SK-N-SH treated with all-trans-retinoic acid at 6 μM for 48 hours (cell line): ENCODE data around the gene CYLD.

Experiments used
- ATAC-seq: fragments of 200-7000 bp; cut with Tn5 transposase; 3 replicates; pipeline ENCODE4 v1.9.1; 2020; ENCODE audit warnings: mild to moderate bottlenecking, moderate library complexity
- ARNTL ChIP-seq: fragments of 450-650 bp; formaldehyde crosslinking; IDR thresholded peaks from 2 replicates; pipeline ENCODE4 v1.5.0; 2020; ENCODE audit warnings: low read depth, mild to moderate bottlenecking, moderate library complexity, borderline replicate concordance
- BACH2 ChIP-seq: fragments of 250-450 bp; sonication (Bioruptor Pico); IDR thresholded peaks from 2 replicates; pipeline ENCODE4 v1.9.0; 2021; ENCODE audit warnings: mild to moderate bottlenecking, borderline replicate concordance
- CSDC2 ChIP-seq: fragments of 250-450 bp; sonication (Bioruptor Pico); IDR thresholded peaks from 2 replicates; pipeline ENCODE4 v1.5.0; 2020; ENCODE audit warnings: mild to moderate bottlenecking, moderate library complexity
- ESRRG ChIP-seq: fragments of 250-450 bp; sonication (Bioruptor Pico); IDR thresholded peaks from 2 replicates; pipeline ENCODE4 v1.6.1; 2021; ENCODE audit warnings: mild to moderate bottlenecking
- GLIS3 ChIP-seq: fragments of 250-450 bp; sonication (Bioruptor Pico); IDR thresholded peaks from 2 replicates; pipeline ENCODE4 v1.5.0; 2020; ENCODE audit warnings: mild to moderate bottlenecking, moderate library complexity
- ISL1 ChIP-seq: fragments of 250-450 bp; sonication (Bioruptor Pico); IDR thresholded peaks from 2 replicates; pipeline ENCODE4 v2.1.2; 2022; ENCODE audit warnings: mild to moderate bottlenecking, moderate library complexity
- PPARA ChIP-seq: fragments of 250-450 bp; sonication (Bioruptor Pico); IDR thresholded peaks from 2 replicates; pipeline ENCODE4 v1.5.0; 2020; ENCODE audit warnings: mild to moderate bottlenecking, borderline replicate concordance
- SNAI2 ChIP-seq: fragments of 250-450 bp; sonication (Bioruptor Pico); IDR thresholded peaks from 2 replicates; pipeline ENCODE4 v1.5.0; 2020; ENCODE audit warnings: mild to moderate bottlenecking, moderate library complexity
- ZC3H10 ChIP-seq: fragments of 250-450 bp; sonication (Bioruptor Pico); IDR thresholded peaks from 2 replicates; pipeline ENCODE4 v1.5.1; 2021; ENCODE audit warnings: mild to moderate bottlenecking, moderate library complexity
- ZFP3 ChIP-seq: fragments of 250-450 bp; sonication (Bioruptor Pico); IDR thresholded peaks from 2 replicates; pipeline ENCODE4 v1.5.0; 2020; ENCODE audit warnings: mild to moderate bottlenecking, moderate library complexity
- ZFP30 ChIP-seq: fragments of 450-650 bp; formaldehyde crosslinking; IDR thresholded peaks from 2 replicates; pipeline ENCODE4 v1.5.0; 2022; ENCODE audit warnings: mild to moderate bottlenecking, moderate library complexity
- ZNF70 ChIP-seq: fragments of 450-650 bp; formaldehyde crosslinking; IDR thresholded peaks from 2 replicates; pipeline ENCODE4 v1.5.0; 2020; ENCODE audit warnings: mild to moderate bottlenecking, moderate library complexity
- TF ChIP-seq, protein P1 (sequence below): fragments of 250-450 bp; sonication (Bioruptor Pico); IDR thresholded peaks from 2 replicates; pipeline ENCODE4 v1.5.0; 2020; ENCODE audit warnings: mild to moderate bottlenecking, moderate library complexity
- TF ChIP-seq, protein P2 (sequence below): fragments of 250-450 bp; sonication (Bioruptor Pico); IDR thresholded peaks from 2 replicates; pipeline ENCODE4 v1.5.1; 2020; ENCODE audit warnings: low read depth, mild to moderate bottlenecking, moderate library complexity
- TF ChIP-seq, protein P3 (sequence below): fragments of 250-450 bp; sonication (Bioruptor Pico); IDR thresholded peaks from 2 replicates; pipeline ENCODE4 v1.8.0; 2020; ENCODE audit warnings: mild to moderate bottlenecking, moderate library complexity, borderline replicate concordance
- TF ChIP-seq, protein P4 (sequence below): fragments of 250-450 bp; sonication (Bioruptor Pico); IDR thresholded peaks from 2 replicates; pipeline ENCODE4 v1.5.1; 2021; ENCODE audit warnings: mild to moderate bottlenecking, moderate library complexity

The CYLD gene

DNA sequence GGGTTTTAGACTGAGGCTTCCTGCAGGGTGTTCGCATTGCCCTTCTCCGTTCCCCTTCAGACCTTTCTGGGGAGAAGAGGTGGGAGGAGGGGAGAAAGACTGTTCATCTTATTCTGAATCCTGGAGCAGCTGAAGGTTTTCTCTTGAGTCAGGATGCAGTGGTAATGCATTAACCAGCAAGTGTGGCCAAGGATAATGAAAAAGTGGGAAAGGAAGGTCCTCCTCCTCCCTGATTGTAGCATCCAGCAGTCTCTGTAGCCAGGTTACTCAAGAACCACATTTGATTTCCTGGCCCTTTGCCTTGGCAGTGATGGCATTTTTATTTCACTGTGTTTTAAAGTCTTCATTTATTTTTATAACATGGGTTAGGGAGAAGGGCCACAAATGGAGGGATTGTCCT lies 59.1 kb downstream of the CYLD start (continued):
- TF ChIP-seq, protein P1, sequence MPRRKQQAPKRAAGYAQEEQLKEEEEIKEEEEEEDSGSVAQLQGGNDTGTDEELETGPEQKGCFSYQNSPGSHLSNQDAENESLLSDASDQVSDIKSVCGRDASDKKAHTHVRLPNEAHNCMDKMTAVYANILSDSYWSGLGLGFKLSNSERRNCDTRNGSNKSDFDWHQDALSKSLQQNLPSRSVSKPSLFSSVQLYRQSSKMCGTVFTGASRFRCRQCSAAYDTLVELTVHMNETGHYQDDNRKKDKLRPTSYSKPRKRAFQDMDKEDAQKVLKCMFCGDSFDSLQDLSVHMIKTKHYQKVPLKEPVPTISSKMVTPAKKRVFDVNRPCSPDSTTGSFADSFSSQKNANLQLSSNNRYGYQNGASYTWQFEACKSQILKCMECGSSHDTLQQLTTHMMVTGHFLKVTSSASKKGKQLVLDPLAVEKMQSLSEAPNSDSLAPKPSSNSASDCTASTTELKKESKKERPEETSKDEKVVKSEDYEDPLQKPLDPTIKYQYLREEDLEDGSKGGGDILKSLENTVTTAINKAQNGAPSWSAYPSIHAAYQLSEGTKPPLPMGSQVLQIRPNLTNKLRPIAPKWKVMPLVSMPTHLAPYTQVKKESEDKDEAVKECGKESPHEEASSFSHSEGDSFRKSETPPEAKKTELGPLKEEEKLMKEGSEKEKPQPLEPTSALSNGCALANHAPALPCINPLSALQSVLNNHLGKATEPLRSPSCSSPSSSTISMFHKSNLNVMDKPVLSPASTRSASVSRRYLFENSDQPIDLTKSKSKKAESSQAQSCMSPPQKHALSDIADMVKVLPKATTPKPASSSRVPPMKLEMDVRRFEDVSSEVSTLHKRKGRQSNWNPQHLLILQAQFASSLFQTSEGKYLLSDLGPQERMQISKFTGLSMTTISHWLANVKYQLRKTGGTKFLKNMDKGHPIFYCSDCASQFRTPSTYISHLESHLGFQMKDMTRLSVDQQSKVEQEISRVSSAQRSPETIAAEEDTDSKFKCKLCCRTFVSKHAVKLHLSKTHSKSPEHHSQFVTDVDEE, result no peak
- TF ChIP-seq, all 23 proteins: peak for 0

DNA sequence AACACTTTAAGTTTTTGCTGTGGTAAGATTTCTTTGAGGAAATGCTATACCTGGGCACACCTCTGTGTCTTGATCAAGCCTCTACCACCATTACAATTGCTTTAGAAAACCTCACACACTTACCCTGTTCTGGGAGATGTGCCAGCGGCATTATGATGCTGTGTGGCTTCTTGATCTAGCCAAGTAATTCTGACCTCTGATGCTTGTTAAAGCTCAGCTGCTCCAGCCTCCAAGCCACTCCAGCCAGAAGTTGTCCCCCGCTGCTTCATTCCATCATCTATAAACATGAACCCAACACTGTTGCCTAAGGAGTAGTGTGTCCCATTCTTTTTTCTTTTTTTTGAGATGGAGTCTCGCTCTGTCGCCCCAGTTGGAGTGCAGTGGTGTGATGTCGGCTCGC lies 60.1 kb downstream of the CYLD start:
- no peak for ATAC-seq
- TF ChIP-seq GLIS3 (CRISPR knock-in tag) (no peak), BACH2 (CRISPR knock-in tag) (no peak), ZC3H10 (CRISPR knock-in tag) (no peak), CSDC2 (CRISPR knock-in tag) (no peak), ESRRG (CRISPR knock-in tag) (no peak), PPARA (CRISPR knock-in tag) (no peak), ZFP3 (CRISPR knock-in tag) (no peak), ARNTL (no peak), ZNF70 (CRISPR knock-in tag) (no peak), SNAI2 (CRISPR knock-in tag) (no peak), ISL1 (CRISPR knock-in tag) (no peak)
- TF ChIP-seq, protein P1, result no peak
- TF ChIP-seq, protein P2, sequence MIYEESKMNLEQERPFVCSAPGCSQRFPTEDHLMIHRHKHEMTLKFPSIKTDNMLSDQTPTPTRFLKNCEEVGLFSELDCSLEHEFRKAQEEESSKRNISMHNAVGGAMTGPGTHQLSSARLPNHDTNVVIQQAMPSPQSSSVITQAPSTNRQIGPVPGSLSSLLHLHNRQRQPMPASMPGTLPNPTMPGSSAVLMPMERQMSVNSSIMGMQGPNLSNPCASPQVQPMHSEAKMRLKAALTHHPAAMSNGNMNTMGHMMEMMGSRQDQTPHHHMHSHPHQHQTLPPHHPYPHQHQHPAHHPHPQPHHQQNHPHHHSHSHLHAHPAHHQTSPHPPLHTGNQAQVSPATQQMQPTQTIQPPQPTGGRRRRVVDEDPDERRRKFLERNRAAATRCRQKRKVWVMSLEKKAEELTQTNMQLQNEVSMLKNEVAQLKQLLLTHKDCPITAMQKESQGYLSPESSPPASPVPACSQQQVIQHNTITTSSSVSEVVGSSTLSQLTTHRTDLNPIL (CRISPR knock-in tag), result no peak
- TF ChIP-seq, protein P3, sequence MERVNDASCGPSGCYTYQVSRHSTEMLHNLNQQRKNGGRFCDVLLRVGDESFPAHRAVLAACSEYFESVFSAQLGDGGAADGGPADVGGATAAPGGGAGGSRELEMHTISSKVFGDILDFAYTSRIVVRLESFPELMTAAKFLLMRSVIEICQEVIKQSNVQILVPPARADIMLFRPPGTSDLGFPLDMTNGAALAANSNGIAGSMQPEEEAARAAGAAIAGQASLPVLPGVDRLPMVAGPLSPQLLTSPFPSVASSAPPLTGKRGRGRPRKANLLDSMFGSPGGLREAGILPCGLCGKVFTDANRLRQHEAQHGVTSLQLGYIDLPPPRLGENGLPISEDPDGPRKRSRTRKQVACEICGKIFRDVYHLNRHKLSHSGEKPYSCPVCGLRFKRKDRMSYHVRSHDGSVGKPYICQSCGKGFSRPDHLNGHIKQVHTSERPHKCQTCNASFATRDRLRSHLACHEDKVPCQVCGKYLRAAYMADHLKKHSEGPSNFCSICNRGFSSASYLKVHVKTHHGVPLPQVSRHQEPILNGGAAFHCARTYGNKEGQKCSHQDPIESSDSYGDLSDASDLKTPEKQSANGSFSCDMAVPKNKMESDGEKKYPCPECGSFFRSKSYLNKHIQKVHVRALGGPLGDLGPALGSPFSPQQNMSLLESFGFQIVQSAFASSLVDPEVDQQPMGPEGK, result no peak

DNA sequence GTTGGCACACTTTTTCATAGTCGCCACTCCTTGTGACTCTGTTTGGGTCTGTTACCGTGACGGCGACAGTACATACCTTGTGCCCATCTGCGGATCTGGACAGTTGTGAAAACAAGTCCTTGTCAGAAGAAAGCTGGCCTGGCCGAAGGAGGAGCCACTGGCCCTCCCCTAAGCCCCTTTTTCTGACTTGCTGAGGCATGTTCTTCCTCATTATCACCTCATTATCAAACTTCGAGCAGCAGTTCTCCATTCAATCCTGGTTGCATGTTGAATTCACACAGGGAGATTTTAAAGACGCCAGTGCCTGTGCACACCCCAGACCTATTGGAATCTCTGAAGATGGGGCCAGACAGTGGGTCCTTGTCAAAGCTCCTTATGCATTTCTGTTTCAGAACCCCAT lies 61.1 kb downstream of the CYLD start:
- TF ChIP-seq GLIS3 (CRISPR knock-in tag) (no peak), ESRRG (CRISPR knock-in tag) (no peak), ZC3H10 (CRISPR knock-in tag) (no peak), ZFP30 (CRISPR knock-in tag) (no peak)

DNA sequence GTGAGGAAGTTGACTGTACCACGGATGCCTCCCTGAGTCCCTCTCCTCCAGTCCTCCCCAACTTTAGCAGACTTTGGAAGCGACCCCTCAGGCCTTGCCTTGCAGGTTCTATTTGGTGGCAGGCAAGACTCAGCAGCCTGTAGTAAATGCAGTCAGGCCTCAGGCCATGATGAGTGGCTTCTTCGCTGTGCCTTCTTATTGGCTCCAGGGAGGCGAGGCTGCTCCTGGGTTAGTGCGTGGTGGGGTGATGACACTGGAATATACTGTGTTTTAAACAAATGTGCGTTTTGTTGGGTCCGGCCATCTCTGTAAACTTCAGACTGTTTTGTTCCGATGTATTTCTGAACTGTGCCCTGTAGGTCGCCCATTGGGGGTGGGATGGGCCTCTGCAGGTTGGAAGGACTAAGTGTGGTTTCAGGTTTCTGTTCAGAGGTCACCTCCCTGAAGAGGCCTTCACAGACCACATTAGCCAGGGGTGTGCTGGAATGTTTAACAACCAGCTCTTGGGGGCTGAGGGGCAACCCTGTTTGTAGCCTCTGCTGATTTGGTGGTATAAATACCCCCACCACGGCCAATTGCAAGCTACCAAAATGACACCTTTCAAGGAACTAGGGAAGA lies 62.5 kb downstream of the CYLD start:
- ATAC-seq, result no peak
- TF ChIP-seq ISL1 (CRISPR knock-in tag) (no peak), PPARA (CRISPR knock-in tag) (no peak)
- TF ChIP-seq, protein P4, sequence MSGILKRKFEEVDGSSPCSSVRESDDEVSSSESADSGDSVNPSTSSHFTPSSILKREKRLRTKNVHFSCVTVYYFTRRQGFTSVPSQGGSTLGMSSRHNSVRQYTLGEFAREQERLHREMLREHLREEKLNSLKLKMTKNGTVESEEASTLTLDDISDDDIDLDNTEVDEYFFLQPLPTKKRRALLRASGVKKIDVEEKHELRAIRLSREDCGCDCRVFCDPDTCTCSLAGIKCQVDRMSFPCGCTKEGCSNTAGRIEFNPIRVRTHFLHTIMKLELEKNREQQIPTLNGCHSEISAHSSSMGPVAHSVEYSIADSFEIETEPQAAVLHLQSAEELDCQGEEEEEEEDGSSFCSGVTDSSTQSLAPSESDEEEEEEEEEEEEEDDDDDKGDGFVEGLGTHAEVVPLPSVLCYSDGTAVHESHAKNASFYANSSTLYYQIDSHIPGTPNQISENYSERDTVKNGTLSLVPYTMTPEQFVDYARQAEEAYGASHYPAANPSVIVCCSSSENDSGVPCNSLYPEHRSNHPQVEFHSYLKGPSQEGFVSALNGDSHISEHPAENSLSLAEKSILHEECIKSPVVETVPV (CRISPR knock-in tag), result no peak
- TF ChIP-seq, protein P2 (CRISPR knock-in tag), result no peak

More for the DNA sequence above, 61.1 kb downstream of the CYLD start:
- no peak for ATAC-seq
